Measurements from ENCODE around the gene SPATA2L. TPM values are rescaled to one million over a fixed set of nuclear protein-coding genes. Genes with fewer than 3 reads are reported as not detected.
A peak's percentile ranks its signal among the peaks of the same experiment; 100 is the strongest.

SPATA2L gene
- total and polyA plus RNA-seq, 12 donors = 1.9 to 13.0 (median 3.1) TPM

DNA sequence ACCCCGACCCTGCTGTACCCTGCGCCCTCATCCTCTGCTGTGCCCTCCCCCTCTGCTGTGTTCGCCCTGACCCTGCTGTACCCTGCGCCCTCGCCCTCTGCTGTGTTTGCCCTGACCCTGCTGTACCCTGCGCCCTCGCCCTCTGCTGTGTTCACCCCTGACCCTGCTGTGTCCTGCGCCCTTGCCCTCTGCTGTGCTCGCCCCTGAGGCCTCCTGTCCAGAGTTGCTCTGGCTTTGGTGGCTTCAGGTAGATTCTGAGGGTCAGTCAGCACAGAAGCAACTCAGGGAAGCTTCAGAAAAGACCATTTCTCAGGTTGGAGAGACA is 31.4 kb upstream of the SPATA2L start:
- TF ChIP-seq, protein P1, sequence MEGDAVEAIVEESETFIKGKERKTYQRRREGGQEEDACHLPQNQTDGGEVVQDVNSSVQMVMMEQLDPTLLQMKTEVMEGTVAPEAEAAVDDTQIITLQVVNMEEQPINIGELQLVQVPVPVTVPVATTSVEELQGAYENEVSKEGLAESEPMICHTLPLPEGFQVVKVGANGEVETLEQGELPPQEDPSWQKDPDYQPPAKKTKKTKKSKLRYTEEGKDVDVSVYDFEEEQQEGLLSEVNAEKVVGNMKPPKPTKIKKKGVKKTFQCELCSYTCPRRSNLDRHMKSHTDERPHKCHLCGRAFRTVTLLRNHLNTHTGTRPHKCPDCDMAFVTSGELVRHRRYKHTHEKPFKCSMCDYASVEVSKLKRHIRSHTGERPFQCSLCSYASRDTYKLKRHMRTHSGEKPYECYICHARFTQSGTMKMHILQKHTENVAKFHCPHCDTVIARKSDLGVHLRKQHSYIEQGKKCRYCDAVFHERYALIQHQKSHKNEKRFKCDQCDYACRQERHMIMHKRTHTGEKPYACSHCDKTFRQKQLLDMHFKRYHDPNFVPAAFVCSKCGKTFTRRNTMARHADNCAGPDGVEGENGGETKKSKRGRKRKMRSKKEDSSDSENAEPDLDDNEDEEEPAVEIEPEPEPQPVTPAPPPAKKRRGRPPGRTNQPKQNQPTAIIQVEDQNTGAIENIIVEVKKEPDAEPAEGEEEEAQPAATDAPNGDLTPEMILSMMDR (IDR thresholded peaks at IDR 0.05) = no peak
- Histone ChIP-seq H3K4me3 (no peak overlapping the region), H3K36me3 (peaks cover 14 to 96% (median 67%) of the 10 kb centered on the region in 9 donors), H3K27me3 (no peaks in the 10 kb centered on the region), H3K4me1 (peaks cover 0 to 3% (median 0%) of the 10 kb centered on the region in 9 donors), H3K27ac (no peak overlapping the region), H3K9me3 (no peaks in the 10 kb centered on the region)
- intact Hi-C loops (cut with DNase I) = no loop called here
- no peak for ATAC-seq
- no peak for DNase-seq
- WGBS, 2 donors = 96% methylated on average over 9 of the region's 9 CpGs

DNA sequence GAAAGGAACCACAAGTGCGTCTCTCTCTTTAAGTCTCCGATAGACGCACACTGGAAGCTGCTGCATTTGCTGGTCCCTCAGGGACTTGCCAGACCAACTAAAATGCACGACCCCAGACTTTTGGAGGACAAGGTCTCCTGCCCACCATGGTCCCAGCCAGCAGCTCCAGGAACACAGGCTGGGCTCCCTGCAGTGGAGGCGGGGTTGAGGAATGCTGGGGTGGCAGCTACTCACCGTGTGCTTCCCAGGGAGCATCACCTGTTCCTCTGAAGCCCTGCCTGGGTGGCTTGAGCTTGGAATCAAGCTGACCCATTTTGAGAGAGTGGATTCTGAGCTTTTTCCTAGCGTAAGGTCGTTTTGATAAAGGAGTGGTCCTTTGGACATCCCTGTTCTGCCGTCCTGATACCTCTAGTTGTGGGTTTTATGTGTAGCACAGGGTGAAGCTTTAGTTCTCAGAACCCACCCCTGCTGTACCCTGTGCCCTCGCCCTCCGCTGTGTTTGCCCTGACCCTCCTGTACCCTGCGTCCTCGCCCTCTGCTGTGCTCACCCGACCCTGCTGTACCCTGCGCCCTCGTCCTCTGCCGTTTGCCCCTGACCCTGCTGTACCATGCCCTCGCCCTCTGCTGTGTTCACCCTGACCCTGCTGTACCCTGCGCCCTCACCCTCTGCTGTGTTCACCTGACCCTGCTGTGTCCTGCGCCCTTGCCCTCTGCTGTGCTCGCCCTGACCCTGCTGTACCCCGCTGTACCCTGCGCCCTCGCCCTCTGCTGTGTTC is 30.8 kb upstream of the SPATA2L start:
- peak in 1 of 8 donors; percentile 15 for ATAC-seq
- Histone ChIP-seq H3K27me3 (no peaks in the 10 kb centered on the region), H3K36me3 (peaks cover 17 to 96% (median 67%) of the 10 kb centered on the region in 9 donors), H3K9me3 (no peaks in the 10 kb centered on the region), H3K27ac (no peak overlapping the region), H3K4me1 (peaks cover 0 to 3% (median 0%) of the 10 kb centered on the region in 9 donors), H3K4me3 (no peak overlapping the region)
- intact Hi-C loops (cut with DNase I) = no loop called here
- no peak for DNase-seq
- TF ChIP-seq, protein P1 (IDR thresholded peaks at IDR 0.05) = no peak
- 90 to 92% methylated on average over 24 of the region's 24 CpGs for WGBS, 2 donors

DNA sequence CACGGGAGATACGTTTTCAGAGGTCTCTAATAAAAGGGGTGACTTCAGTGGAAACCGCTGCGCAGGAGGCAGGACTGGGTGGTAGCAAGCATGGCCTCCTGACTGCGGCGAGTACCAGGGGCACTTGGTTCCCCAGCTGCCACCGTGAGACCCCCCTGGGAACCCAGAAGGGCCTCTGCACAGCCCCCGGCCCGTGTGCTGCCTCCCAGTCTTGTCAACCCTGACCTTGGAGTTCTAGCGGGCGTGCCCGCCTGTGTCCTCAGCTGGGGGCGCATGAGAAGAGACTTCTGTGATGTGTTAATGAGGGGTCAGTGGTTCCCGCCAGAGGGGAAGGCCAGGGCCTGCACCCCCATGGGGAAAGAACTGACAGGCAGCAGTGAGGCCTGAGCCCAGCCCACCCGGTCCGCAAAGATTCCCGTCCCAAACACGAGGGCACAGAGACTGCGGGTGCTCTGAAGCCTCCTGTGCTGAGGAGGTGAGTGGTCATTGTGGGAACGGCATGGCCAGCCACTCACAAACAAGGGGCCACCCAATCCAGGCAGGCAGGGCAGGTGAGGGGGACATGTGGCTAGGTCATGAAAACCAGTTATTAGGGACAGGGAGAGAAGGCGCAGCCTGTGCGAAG is 29.2 kb upstream of the SPATA2L start:
- 75 to 78% methylated on average over 22 of the region's 22 CpGs for WGBS, 2 donors
- no peak overlapping the region for H3K27ac ChIP-seq
- DNase-seq (no peak), ATAC-seq (peak in 2 of 8 donors; percentile 10 to 18)
- peaks cover 0 to 3% (median 0%) of the 10 kb centered on the region in 9 donors for H3K4me1 ChIP-seq
- peaks cover 12 to 96% (median 63%) of the 10 kb centered on the region in 9 donors for H3K36me3 ChIP-seq
- H3K27me3 ChIP-seq = no peaks in the 10 kb centered on the region
- intact Hi-C loops (cut with DNase I) = no loop called here
- no peaks in the 10 kb centered on the region for H3K9me3 ChIP-seq
- no peak overlapping the region for H3K4me3 ChIP-seq
- TF ChIP-seq, protein P1 (IDR thresholded peaks at IDR 0.05) = no peak

DNA sequence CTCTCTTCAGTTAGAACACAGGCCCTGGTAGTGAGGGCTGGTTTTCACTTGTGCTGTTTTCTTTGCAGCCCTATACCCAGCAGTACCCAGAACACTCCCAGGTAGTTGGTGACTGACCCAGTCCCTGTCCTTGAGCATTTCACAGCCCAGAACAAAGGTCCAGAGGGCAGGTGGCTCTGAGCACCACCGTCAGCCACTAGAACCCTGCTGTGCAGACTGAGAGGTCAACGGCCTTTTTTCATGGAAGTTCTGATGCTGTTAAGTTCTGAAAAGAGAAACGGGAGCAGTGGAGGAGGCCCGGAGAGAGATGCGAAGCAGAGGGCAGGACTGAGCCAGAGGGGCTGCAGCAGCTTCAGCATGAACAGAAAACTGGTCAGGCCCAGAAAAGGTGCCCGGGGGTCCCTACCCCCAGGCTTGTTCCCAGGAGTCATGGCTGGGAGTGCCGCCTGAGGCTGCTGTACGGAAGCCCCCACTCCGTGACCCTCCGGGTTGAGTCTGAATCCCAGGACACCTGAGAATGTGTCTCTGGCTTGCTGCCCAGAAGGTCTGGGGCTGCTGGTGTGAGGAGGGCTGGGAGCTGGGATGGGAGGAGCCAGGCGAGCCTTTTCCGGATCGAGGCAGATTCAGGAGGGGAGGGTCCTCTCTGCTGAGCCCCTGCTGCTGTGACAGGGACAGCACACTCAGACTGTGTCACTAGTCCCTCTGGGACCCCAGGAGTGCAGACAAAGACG is 28.5 kb upstream of the SPATA2L start:
- no peak overlapping the region for H3K4me3 ChIP-seq
- DNase-seq (no peak), ATAC-seq (peak in 2 of 8 donors; percentile 24 to 36)
- H3K36me3 ChIP-seq = peaks cover 12 to 96% (median 57%) of the 10 kb centered on the region in 9 donors
- H3K4me1 ChIP-seq = peaks cover 0 to 7% (median 0%) of the 10 kb centered on the region in 9 donors
- H3K9me3 ChIP-seq = no peaks in the 10 kb centered on the region
- no peak overlapping the region for H3K27ac ChIP-seq
- TF ChIP-seq, protein P1 (IDR thresholded peaks at IDR 0.05) = no peak
- H3K27me3 ChIP-seq = no peaks in the 10 kb centered on the region
- intact Hi-C loops (cut with DNase I) = no loop called here
- 45 to 64% methylated on average over 14 of the region's 14 CpGs for WGBS, 2 donors

Data from heart right ventricle (tissue), 16 donors.